ENCODE data around the gene EPB41L4B.

The EPB41L4B gene

GRCh38 chr9:109276469-109277440, 44.1 kb downstream of the EPB41L4B start:
- no peak for TF ChIP-seq CTCF (IDR thresholded peaks at IDR 0.05; ENCODE audit: low read depth, low read length)
- H3K4me3 ChIP-seq (ENCODE audit: low read depth, low read length): no peak overlapping the region

GRCh38 chr9:109274884-109275730, 45.8 kb downstream of the EPB41L4B start:
- H3K4me3 ChIP-seq (ENCODE audit: low read depth, low read length): no peak overlapping the region
- no peak for TF ChIP-seq CTCF (IDR thresholded peaks at IDR 0.05; ENCODE audit: low read depth, low read length)

DNA sequence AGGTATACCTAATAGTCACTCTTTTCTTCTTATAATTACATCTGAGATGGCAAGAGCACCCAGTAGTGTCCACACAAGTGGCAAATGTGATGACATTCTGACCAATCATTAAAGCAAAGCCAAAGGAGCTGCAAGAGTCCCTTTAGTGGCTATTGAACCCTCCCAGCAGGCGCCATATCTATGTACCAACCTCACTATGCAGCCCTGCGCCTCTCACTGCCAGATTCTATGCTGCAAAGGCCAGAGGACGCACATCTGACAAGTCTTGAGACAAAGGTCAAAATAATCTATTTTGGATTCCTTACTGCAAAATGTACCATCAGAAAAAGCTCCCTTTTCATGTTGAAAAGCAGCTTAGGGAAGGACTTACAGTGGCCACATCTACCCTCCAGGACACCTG, 47.0 kb downstream of the EPB41L4B start:
- TF ChIP-seq CTCF (IDR thresholded peaks at IDR 0.05; ENCODE audit: low read depth, low read length): no peak
- H3K4me3 ChIP-seq (ENCODE audit: low read depth, low read length): no peak overlapping the region

- no peak overlapping the region for H3K4me3 ChIP-seq (ENCODE audit: low read depth, low read length)
- no peak for TF ChIP-seq CTCF (IDR thresholded peaks at IDR 0.05; ENCODE audit: low read depth, low read length)
Measured at GRCh38 chr9:109272745-109273144, 48.1 kb downstream of the EPB41L4B start.

DNA sequence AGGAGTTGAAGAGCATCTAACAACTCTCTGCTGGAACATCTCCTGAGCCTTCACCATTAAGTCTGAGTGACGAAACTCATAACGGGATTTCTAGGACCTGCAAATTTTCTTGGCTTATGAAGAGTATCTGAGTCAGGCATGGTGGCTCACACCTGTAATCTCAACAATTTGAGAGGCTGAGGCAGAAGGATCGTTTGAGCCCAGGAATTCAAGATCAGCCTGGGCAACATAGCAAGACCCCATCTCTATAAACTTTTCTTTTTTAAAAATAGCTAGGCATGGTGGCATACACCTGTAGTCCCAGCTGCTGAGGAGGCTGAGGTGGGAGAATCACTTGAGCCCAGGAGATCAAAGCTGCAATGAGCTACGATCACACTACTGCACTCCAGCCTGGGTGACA, 48.8 kb downstream of the EPB41L4B start:
- TF ChIP-seq CTCF (IDR thresholded peaks at IDR 0.05; ENCODE audit: low read depth, low read length): no peak
- no peak overlapping the region for H3K4me3 ChIP-seq (ENCODE audit: low read depth, low read length)

- no peak for TF ChIP-seq CTCF (IDR thresholded peaks at IDR 0.05; ENCODE audit: low read depth, low read length)
- no peak overlapping the region for H3K4me3 ChIP-seq (ENCODE audit: low read depth, low read length)
Measured at GRCh38 chr9:109270971-109271925, 49.6 kb downstream of the EPB41L4B start.
